ENCODE measurements around the gene DNHD1.

DNHD1 gene

GRCh38 chr11:6566704-6567370 lies 69.8 kb downstream of the DNHD1 start:
- H3K4me3 ChIP-seq (replicated peaks in 1 of 2; ENCODE audit: low read depth in 2 of 2, low read length in 2 of 2) = no peak overlapping the region
- DNase-seq (ENCODE audit: low read depth in 2 of 2) = no peak
- TF ChIP-seq CTCF (IDR thresholded peaks at IDR 0.05; ENCODE audit: low read depth, low read length) = no peak

- no peak for DNase-seq (ENCODE audit: low read depth in 2 of 2)
- no peak for TF ChIP-seq CTCF (IDR thresholded peaks at IDR 0.05; ENCODE audit: low read depth, low read length)
- H3K4me3 ChIP-seq (replicated peaks in 1 of 2; ENCODE audit: low read depth in 2 of 2, low read length in 2 of 2) = no peak overlapping the region
These were observed 70.3 kb downstream of the DNHD1 start for GRCh38 chr11:6567371-6567745.

GRCh38 chr11:6568191-6568918 lies 71.3 kb downstream of the DNHD1 start:
- H3K4me3 ChIP-seq (replicated peaks in 1 of 2; ENCODE audit: low read depth in 2 of 2, low read length in 2 of 2) = no peak overlapping the region
- no peak for TF ChIP-seq CTCF (IDR thresholded peaks at IDR 0.05; ENCODE audit: low read depth, low read length)
- DNase-seq (ENCODE audit: low read depth in 2 of 2) = peak; percentile 65 to 87

GRCh38 chr11:6569706-6570105 lies 72.6 kb downstream of the DNHD1 start:
- DNase-seq (ENCODE audit: low read depth in 2 of 2) = no peak
- no peak overlapping the region for H3K4me3 ChIP-seq (replicated peaks in 1 of 2; ENCODE audit: low read depth in 2 of 2, low read length in 2 of 2)
- no peak for TF ChIP-seq CTCF (IDR thresholded peaks at IDR 0.05; ENCODE audit: low read depth, low read length)

- no peak for DNase-seq (ENCODE audit: low read depth in 2 of 2)
- no peak for TF ChIP-seq CTCF (IDR thresholded peaks at IDR 0.05; ENCODE audit: low read depth, low read length)
- no peak overlapping the region for H3K4me3 ChIP-seq (replicated peaks in 1 of 2; ENCODE audit: low read depth in 2 of 2, low read length in 2 of 2)
These were observed 73.8 kb downstream of the DNHD1 start for GRCh38 chr11:6570691-6571427.

GRCh38 chr11:6571434-6572008 lies 74.4 kb downstream of the DNHD1 start:
- TF ChIP-seq CTCF (IDR thresholded peaks at IDR 0.05; ENCODE audit: low read depth, low read length) = no peak
- no peak overlapping the region for H3K4me3 ChIP-seq (replicated peaks in 1 of 2; ENCODE audit: low read depth in 2 of 2, low read length in 2 of 2)
- no peak for DNase-seq (ENCODE audit: low read depth in 2 of 2)

Data from cardiac fibroblast (primary cell).